ENCODE measurements around the gene ALDH1B1.

Gene ALDH1B1

DNA sequence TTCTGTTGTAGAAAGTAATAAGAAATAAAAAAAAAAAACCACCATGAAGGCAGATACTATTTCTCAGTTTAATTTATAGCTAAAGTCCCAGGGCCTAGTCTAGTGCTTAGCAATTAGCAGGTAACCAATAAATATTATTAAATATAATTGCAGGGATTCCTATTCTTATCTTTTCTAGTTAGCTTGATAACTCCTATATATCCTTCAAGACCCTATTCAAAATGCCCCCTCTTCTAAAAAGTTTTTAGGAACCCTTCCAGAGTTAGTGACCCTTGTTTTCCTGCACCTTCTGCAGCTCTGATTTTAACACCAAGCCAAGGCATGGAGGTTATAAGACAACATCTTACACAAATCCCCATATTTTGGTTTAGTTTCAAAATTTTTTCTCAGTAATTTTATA lies 24.6 kb upstream of the ALDH1B1 start:
- Histone ChIP-seq H3K79me1 (ENCODE audit: low read length) (no peaks in the 10 kb centered on the region), H3K79me2 (ENCODE audit: control insufficient read depth, insufficient read depth, low read length) (no peaks in the 10 kb centered on the region), H2BK15ac (replicated peaks; ENCODE audit: low read depth) (no peak overlapping the region), H3K18ac (ENCODE audit: low read length) (no peak overlapping the region), H3K4me1 (ENCODE audit: control insufficient read depth, low read depth, low read length) (no peaks in the 10 kb centered on the region), H3K9ac (ENCODE audit: low read length) (no peak overlapping the region), H4K5ac (ENCODE audit: low read length) (no peak overlapping the region), H3K27me3 (ENCODE audit: insufficient read depth, low read length, poor library complexity) (no peaks in the 10 kb centered on the region), H3K4me2 (ENCODE audit: low read length) (no peak overlapping the region), H3K27ac (ENCODE audit: low read depth, low read length) (no peak overlapping the region), H3K4me3 (ENCODE audit: low read length) (no peak overlapping the region), H2AK5ac (ENCODE audit: low read length) (no peak overlapping the region), H3K23ac (ENCODE audit: low read length) (no peak overlapping the region), H2BK5ac (ENCODE audit: low read length) (no peak overlapping the region), H3K56ac (ENCODE audit: low read length) (no peak overlapping the region), H2BK120ac (ENCODE audit: low read depth, low read length) (no peak overlapping the region), H3K4ac (ENCODE audit: low read depth, low read length) (no peak overlapping the region), H3K36me3 (ENCODE audit: control insufficient read depth, insufficient read depth, low read length) (no peaks in the 10 kb centered on the region), H4K8ac (ENCODE audit: low read depth, low read length) (no peak overlapping the region)
- DNase-seq = no peak

- no peak overlapping the region for H3K56ac ChIP-seq (ENCODE audit: low read length)
- H3K79me2 ChIP-seq (ENCODE audit: control insufficient read depth, insufficient read depth, low read length) = no peaks in the 10 kb centered on the region
- H2BK5ac ChIP-seq (ENCODE audit: low read length) = no peak overlapping the region
- H3K23ac ChIP-seq (ENCODE audit: low read length) = no peak overlapping the region
- no peak overlapping the region for H3K18ac ChIP-seq (ENCODE audit: low read length)
- H3K27ac ChIP-seq (ENCODE audit: low read depth, low read length) = no peak overlapping the region
- H3K27me3 ChIP-seq (ENCODE audit: insufficient read depth, low read length, poor library complexity) = no peaks in the 10 kb centered on the region
- no peaks in the 10 kb centered on the region for H3K4me1 ChIP-seq (ENCODE audit: control insufficient read depth, low read depth, low read length)
- H3K4me2 ChIP-seq (ENCODE audit: low read length) = no peak overlapping the region
- H4K8ac ChIP-seq (ENCODE audit: low read depth, low read length) = no peak overlapping the region
- DNase-seq = no peak
- H3K4me3 ChIP-seq (ENCODE audit: low read length) = no peak overlapping the region
- H2AK5ac ChIP-seq (ENCODE audit: low read length) = no peak overlapping the region
- no peak overlapping the region for H3K4ac ChIP-seq (ENCODE audit: low read depth, low read length)
- H3K36me3 ChIP-seq (ENCODE audit: control insufficient read depth, insufficient read depth, low read length) = no peaks in the 10 kb centered on the region
- no peak overlapping the region for H2BK15ac ChIP-seq (replicated peaks; ENCODE audit: low read depth)
- H4K5ac ChIP-seq (ENCODE audit: low read length) = no peak overlapping the region
- no peak overlapping the region for H2BK120ac ChIP-seq (ENCODE audit: low read depth, low read length)
- WGBS (ENCODE audit: extremely low coverage, insufficient coverage, low lambda C conversion rate) = 100% methylated on average over 1 of the region's 2 CpGs
- no peaks in the 10 kb centered on the region for H3K79me1 ChIP-seq (ENCODE audit: low read length)
- H3K9ac ChIP-seq (ENCODE audit: low read length) = no peak overlapping the region
Measured at GRCh38 chr9:38368731-38369130, 23.8 kb upstream of the ALDH1B1 start.

GRCh38 chr9:38370176-38370575 lies 22.3 kb upstream of the ALDH1B1 start:
- H3K79me1 ChIP-seq (ENCODE audit: low read length) = no peaks in the 10 kb centered on the region
- H2BK15ac ChIP-seq (replicated peaks; ENCODE audit: low read depth) = no peak overlapping the region
- H4K8ac ChIP-seq (ENCODE audit: low read depth, low read length) = no peak overlapping the region
- H4K5ac ChIP-seq (ENCODE audit: low read length) = no peak overlapping the region
- no CpG with 5 or more reads among the region's 4 CpGs for WGBS (ENCODE audit: extremely low coverage, insufficient coverage, low lambda C conversion rate)
- no peaks in the 10 kb centered on the region for H3K27me3 ChIP-seq (ENCODE audit: insufficient read depth, low read length, poor library complexity)
- no peak overlapping the region for H2AK5ac ChIP-seq (ENCODE audit: low read length)
- no peak overlapping the region for H3K4me2 ChIP-seq (ENCODE audit: low read length)
- no peak overlapping the region for H3K56ac ChIP-seq (ENCODE audit: low read length)
- DNase-seq = no peak
- no peak overlapping the region for H3K27ac ChIP-seq (ENCODE audit: low read depth, low read length)
- no peaks in the 10 kb centered on the region for H3K36me3 ChIP-seq (ENCODE audit: control insufficient read depth, insufficient read depth, low read length)
- no peak overlapping the region for H2BK120ac ChIP-seq (ENCODE audit: low read depth, low read length)
- H3K9ac ChIP-seq (ENCODE audit: low read length) = no peak overlapping the region
- H3K4ac ChIP-seq (ENCODE audit: low read depth, low read length) = no peak overlapping the region
- no peak overlapping the region for H3K18ac ChIP-seq (ENCODE audit: low read length)
- no peak overlapping the region for H3K23ac ChIP-seq (ENCODE audit: low read length)
- no peak overlapping the region for H2BK5ac ChIP-seq (ENCODE audit: low read length)
- H3K79me2 ChIP-seq (ENCODE audit: control insufficient read depth, insufficient read depth, low read length) = no peaks in the 10 kb centered on the region
- no peaks in the 10 kb centered on the region for H3K4me1 ChIP-seq (ENCODE audit: control insufficient read depth, low read depth, low read length)
- no peak overlapping the region for H3K4me3 ChIP-seq (ENCODE audit: low read length)

- no peak overlapping the region for H2AK5ac ChIP-seq (ENCODE audit: low read length)
- no peak overlapping the region for H2BK120ac ChIP-seq (ENCODE audit: low read depth, low read length)
- H2BK15ac ChIP-seq (replicated peaks; ENCODE audit: low read depth) = no peak overlapping the region
- no peak overlapping the region for H3K4me3 ChIP-seq (ENCODE audit: low read length)
- H3K23ac ChIP-seq (ENCODE audit: low read length) = no peak overlapping the region
- H3K56ac ChIP-seq (ENCODE audit: low read length) = no peak overlapping the region
- no peaks in the 10 kb centered on the region for H3K36me3 ChIP-seq (ENCODE audit: control insufficient read depth, insufficient read depth, low read length)
- H3K4me1 ChIP-seq (ENCODE audit: control insufficient read depth, low read depth, low read length) = no peaks in the 10 kb centered on the region
- H3K79me2 ChIP-seq (ENCODE audit: control insufficient read depth, insufficient read depth, low read length) = no peaks in the 10 kb centered on the region
- no peak overlapping the region for H3K27ac ChIP-seq (ENCODE audit: low read depth, low read length)
- H3K4me2 ChIP-seq (ENCODE audit: low read length) = no peak overlapping the region
- no peak overlapping the region for H2BK5ac ChIP-seq (ENCODE audit: low read length)
- H3K4ac ChIP-seq (ENCODE audit: low read depth, low read length) = no peak overlapping the region
- DNase-seq = peak; percentile 35
- WGBS (ENCODE audit: extremely low coverage, insufficient coverage, low lambda C conversion rate) = no CpG with 5 or more reads among the region's 2 CpGs
- H3K9ac ChIP-seq (ENCODE audit: low read length) = no peak overlapping the region
- no peak overlapping the region for H3K18ac ChIP-seq (ENCODE audit: low read length)
- no peaks in the 10 kb centered on the region for H3K27me3 ChIP-seq (ENCODE audit: insufficient read depth, low read length, poor library complexity)
- H3K79me1 ChIP-seq (ENCODE audit: low read length) = no peaks in the 10 kb centered on the region
- no peak overlapping the region for H4K8ac ChIP-seq (ENCODE audit: low read depth, low read length)
- H4K5ac ChIP-seq (ENCODE audit: low read length) = no peak overlapping the region
Measured at GRCh38 chr9:38371495-38371894, 21.0 kb upstream of the ALDH1B1 start.

GRCh38 chr9:38372762-38373619 lies 19.5 kb upstream of the ALDH1B1 start:
- Histone ChIP-seq H2BK120ac (ENCODE audit: low read depth, low read length) (no peak overlapping the region), H4K5ac (ENCODE audit: low read length) (no peak overlapping the region), H3K79me1 (ENCODE audit: low read length) (no peaks in the 10 kb centered on the region), H2BK5ac (ENCODE audit: low read length) (no peak overlapping the region), H3K4me1 (ENCODE audit: control insufficient read depth, low read depth, low read length) (no peaks in the 10 kb centered on the region), H3K23ac (ENCODE audit: low read length) (no peak overlapping the region), H2BK15ac (replicated peaks; ENCODE audit: low read depth) (no peak overlapping the region), H3K18ac (ENCODE audit: low read length) (no peak overlapping the region), H3K56ac (ENCODE audit: low read length) (no peak overlapping the region), H3K79me2 (ENCODE audit: control insufficient read depth, insufficient read depth, low read length) (no peaks in the 10 kb centered on the region), H3K4ac (ENCODE audit: low read depth, low read length) (no peak overlapping the region), H3K4me3 (ENCODE audit: low read length) (no peak overlapping the region), H2AK5ac (ENCODE audit: low read length) (no peak overlapping the region), H3K27ac (ENCODE audit: low read depth, low read length) (no peak overlapping the region), H4K8ac (ENCODE audit: low read depth, low read length) (no peak overlapping the region), H3K9ac (ENCODE audit: low read length) (no peak overlapping the region), H3K4me2 (ENCODE audit: low read length) (no peak overlapping the region), H3K36me3 (ENCODE audit: control insufficient read depth, insufficient read depth, low read length) (no peaks in the 10 kb centered on the region), H3K27me3 (ENCODE audit: insufficient read depth, low read length, poor library complexity) (no peaks in the 10 kb centered on the region)
- no peak for DNase-seq
- no CpG with 5 or more reads among the region's 10 CpGs for WGBS (ENCODE audit: extremely low coverage, insufficient coverage, low lambda C conversion rate)

- Histone ChIP-seq H2BK15ac (replicated peaks; ENCODE audit: low read depth) (no peak overlapping the region), H2AK5ac (ENCODE audit: low read length) (no peak overlapping the region), H3K79me2 (ENCODE audit: control insufficient read depth, insufficient read depth, low read length) (no peaks in the 10 kb centered on the region), H3K4me2 (ENCODE audit: low read length) (no peak overlapping the region), H4K8ac (ENCODE audit: low read depth, low read length) (no peak overlapping the region), H2BK120ac (ENCODE audit: low read depth, low read length) (no peak overlapping the region), H3K18ac (ENCODE audit: low read length) (no peak overlapping the region), H3K9ac (ENCODE audit: low read length) (no peak overlapping the region), H3K4me1 (ENCODE audit: control insufficient read depth, low read depth, low read length) (no peaks in the 10 kb centered on the region), H3K27me3 (ENCODE audit: insufficient read depth, low read length, poor library complexity) (no peaks in the 10 kb centered on the region), H3K56ac (ENCODE audit: low read length) (no peak overlapping the region), H2BK5ac (ENCODE audit: low read length) (no peak overlapping the region), H3K4me3 (ENCODE audit: low read length) (no peak overlapping the region), H3K27ac (ENCODE audit: low read depth, low read length) (no peak overlapping the region), H3K36me3 (ENCODE audit: control insufficient read depth, insufficient read depth, low read length) (no peaks in the 10 kb centered on the region), H3K4ac (ENCODE audit: low read depth, low read length) (no peak overlapping the region), H4K5ac (ENCODE audit: low read length) (no peak overlapping the region), H3K23ac (ENCODE audit: low read length) (no peak overlapping the region), H3K79me1 (ENCODE audit: low read length) (no peaks in the 10 kb centered on the region)
- no peak for DNase-seq
- whole genome bisulfite sequencing (ENCODE audit: extremely low coverage, insufficient coverage, low lambda C conversion rate) = no CpG with 5 or more reads among the region's 3 CpGs
Measured at GRCh38 chr9:38373679-38374078, 18.8 kb upstream of the ALDH1B1 start.
